ENCODE measurements around the gene TMEM260. TPM values are rescaled to one million over a fixed set of nuclear protein-coding genes. Genes with fewer than 3 reads are reported as not detected.

TMEM260 gene
- total and polyA plus RNA-seq, 12 donors = 2.5 to 10.1 (median 5.2) TPM

DNA sequence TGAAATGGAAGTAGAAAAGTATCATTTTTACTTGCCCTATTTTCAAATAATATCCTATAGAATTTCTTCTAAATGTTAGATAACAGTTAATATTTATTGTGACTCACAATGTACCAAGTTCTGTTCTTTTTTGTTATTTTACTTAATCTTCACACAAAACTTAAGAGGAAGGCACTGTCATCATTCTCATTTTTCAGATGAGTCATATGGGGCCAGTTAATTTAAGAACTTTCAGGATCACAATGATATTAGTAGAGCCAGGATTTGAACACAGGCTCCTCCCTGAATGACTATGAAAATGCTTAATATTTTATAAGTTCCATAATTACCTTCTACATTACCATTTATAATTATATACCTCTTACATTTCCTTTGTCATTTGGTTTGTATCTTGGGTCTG lies 10.4 kb upstream of the TMEM260 start:
- TF ChIP-seq CTCF (IDR thresholded peaks at IDR 0.05) = no peak
- Histone ChIP-seq H3K36me3 (no peaks in the 10 kb centered on the region), H3K27ac (no peak overlapping the region), H3K9me3 (peaks cover 0 to under 1% (median 0%) of the 10 kb centered on the region in 11 donors), H3K4me1 (no peaks in the 10 kb centered on the region), H3K27me3 (peaks cover 0 to 23% (median 3%) of the 10 kb centered on the region in 7 donors), H3K4me3 (no peak overlapping the region)
- intact Hi-C loops (cut with DNase I) = no loop called here
- no peak for DNase-seq
- no peak for ATAC-seq

- H3K36me3 ChIP-seq = no peaks in the 10 kb centered on the region
- ATAC-seq (no peak), DNase-seq (no peak)
- 80 to 81% methylated on average over 1 of the region's 1 CpG for WGBS, 2 donors
- intact Hi-C loops (cut with DNase I) = no loop called here
- H3K4me3 ChIP-seq = no peak overlapping the region
- H3K9me3 ChIP-seq = no peaks in the 10 kb centered on the region
- H3K27ac ChIP-seq = no peak overlapping the region
- no peak for TF ChIP-seq CTCF (IDR thresholded peaks at IDR 0.05)
- peaks cover 0 to 23% (median 3%) of the 10 kb centered on the region in 7 donors for H3K27me3 ChIP-seq
- no peaks in the 10 kb centered on the region for H3K4me1 ChIP-seq
Measured at GRCh38 chr14:56570295-56570694, 9.3 kb upstream of the TMEM260 start.

DNA sequence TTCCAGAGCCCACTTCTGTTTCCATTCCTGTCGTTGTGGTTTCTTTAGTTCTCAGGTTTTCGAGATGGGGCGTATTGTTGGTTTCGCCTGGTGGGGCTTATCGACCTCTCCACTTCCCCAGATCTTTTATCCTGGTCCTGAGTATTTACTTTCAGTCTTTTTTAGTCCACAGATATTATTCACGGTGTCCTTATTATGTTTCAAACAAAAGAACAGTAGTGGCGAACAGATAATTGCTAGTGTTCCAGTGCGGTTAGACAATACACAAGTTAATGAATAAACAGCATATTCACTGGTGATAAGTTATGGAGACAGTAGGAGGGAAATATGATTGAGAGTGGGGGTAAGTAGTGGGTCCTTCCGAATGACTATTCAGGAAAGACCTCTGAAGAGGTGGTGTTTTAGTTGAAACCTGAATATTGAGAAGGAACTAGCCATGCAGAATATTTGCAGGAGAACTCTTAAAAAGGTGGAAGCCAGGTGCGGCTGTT lies 668 bp downstream of the TMEM260 start:
- no peak for TF ChIP-seq CTCF (IDR thresholded peaks at IDR 0.05)
- peaks cover 0 to 38% (median 27%) of the 10 kb centered on the region in 9 donors for H3K4me1 ChIP-seq
- H3K36me3 ChIP-seq = peaks cover 0 to 1% (median 0%) of the 10 kb centered on the region in 9 donors
- H3K27ac ChIP-seq = peak overlapping the region in 7 of 10 donors; percentile 80 to 96 (median 83)
- H3K4me3 ChIP-seq = peak overlapping the region; percentile 92 to 99 (median 94)
- WGBS, 2 donors = 6 to 8% methylated on average over 10 of the region's 10 CpGs
- no peak for DNase-seq
- intact Hi-C loops (cut with DNase I) = no loop called here
- no peaks in the 10 kb centered on the region for H3K27me3 ChIP-seq
- H3K9me3 ChIP-seq = no peaks in the 10 kb centered on the region
- ATAC-seq = no peak

DNA sequence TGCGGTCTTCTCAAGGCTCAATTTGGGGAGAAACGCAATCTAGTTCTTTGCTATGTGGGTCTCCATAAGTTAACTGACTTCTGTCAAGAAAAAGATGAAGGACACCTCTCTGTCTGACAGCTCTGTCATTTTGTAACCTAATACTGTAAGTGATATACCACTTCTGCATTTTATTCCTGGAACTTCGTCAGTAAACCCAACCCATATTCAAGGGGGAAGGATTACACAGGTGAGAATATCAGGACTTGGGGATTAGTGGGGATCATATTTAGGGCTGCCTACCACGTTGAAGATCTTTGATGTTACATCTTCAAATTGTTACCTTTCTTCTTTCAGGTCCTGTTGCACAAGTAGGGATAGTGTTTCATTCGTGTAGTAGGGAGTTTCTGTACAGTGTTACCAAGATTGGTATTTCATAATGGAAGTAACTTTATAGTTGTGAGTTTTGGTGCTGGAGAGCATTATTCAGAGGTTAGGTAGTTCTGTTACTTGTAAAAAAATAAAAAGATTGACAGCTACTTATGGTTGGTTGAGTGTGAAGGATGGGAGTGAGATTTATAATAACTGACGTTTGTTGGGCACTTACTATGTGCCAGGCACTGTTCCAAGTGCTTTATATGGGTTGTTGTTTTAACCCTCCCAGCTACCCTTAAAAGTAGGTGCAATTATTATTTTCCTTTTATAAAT lies 1.6 kb downstream of the TMEM260 start:
- H3K36me3 ChIP-seq = peaks cover 0 to 11% (median 0%) of the 10 kb centered on the region in 9 donors

More for the DNA sequence above, 1.6 kb downstream of the TMEM260 start:
- peaks cover 0 to 38% (median 27%) of the 10 kb centered on the region in 9 donors for H3K4me1 ChIP-seq
- 57 to 59% methylated on average over 6 of the region's 6 CpGs for WGBS, 2 donors
- TF ChIP-seq CTCF (IDR thresholded peaks at IDR 0.05) = no peak
- DNase-seq = no peak
- no peaks in the 10 kb centered on the region for H3K9me3 ChIP-seq
- peak overlapping the region in 1 of 10 donors; percentile 96 for H3K27ac ChIP-seq
- H3K27me3 ChIP-seq = no peaks in the 10 kb centered on the region
- peak overlapping the region in 7 of 10 donors; percentile 92 to 99 (median 93) for H3K4me3 ChIP-seq
- intact Hi-C loops (cut with DNase I) = no loop called here
- no peak for ATAC-seq
